Activated CD8-positive, alpha-beta memory T cell treated with anti-CD3 and anti-CD28 coated beads, Interleukin-2, amount 50 U/mL, for 24 hours (primary cell): ENCODE measurements around the gene PDCL3.

Experiments
- DNase-seq: peaks from one replicate; pipeline ENCODE4 v3.0.0-alpha.2; 2020; ENCODE audit errors: extremely low read depth

The PDCL3 gene

DNA sequence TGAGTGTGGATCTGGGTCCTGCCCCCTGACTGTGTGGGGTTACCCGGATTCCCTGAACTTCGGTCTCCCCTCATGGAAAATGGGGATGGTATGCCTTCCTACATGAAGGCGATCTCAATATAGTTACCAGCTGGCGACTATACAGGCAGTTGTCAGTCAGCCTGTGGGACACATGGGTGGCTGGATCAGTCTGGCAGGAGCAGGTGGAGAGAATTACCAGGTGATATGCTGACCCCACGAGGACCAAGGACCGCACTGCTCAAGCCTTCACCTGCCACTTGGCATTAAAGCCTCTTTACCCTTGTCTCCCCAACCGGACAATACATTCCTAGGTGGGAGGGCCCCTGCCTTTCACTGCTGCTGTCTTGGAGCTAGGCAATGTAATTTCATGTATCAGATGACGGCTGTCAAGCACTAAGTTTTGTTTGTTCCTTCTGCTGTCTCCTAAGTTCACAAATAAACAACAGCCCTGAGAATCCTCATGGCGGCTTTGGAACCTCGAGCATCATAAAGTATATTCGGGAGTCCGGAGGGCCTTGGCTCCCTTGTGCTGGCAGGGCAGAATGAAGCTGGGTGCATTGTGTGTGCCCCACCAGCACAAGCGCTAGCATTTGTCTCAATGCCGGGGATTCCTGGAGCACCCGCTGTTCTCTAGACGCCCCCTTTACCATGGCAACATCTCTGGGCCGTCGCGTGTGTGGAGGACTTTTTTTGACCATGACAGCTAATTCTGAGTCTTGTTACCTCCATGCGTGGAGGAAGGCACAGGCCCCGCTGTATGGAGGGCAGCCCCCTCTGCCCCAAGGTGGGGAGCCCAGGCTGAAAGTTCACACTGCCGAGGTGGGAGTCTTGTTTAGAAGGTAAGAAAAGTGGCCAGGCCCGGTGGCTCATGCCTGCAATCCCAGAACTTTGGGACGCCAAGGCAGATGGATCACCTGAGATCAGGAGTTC lies 48.6 kb downstream of the PDCL3 start:
- no peak for DNase-seq

DNA sequence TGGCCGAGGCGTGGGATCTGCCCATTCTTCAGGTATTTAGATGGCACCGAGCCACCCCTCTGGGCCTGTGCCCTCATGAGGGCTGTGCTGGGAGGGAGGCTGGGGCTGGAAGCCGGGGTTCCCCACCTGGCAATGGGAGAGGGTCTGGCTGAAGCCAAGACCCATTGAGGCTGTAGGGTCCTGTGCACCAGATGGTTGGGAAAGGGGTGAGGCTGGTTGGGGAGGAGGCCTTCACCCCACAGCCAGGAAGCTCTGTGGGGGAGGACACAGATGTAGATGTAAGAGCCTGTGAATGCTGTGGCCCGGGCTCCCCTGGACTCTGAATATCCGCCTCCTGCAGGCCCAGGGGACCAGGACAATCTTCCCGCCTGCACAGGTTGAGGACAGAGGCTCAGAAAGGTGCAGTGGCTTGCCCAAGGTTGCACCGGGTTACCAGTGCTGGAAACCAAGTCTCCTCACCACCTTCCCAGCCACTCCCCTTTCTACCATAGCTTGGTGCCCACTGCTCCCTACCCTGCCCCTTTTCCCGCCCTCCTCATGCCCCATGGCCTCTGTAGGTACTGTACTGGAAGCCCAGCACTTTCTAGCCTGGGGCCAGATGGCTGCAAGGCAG lies 49.7 kb downstream of the PDCL3 start:
- DNase-seq, result no peak

GRCh38 chr2:100613719-100614118 lies 50.9 kb downstream of the PDCL3 start:
- DNase-seq, result no peak

DNA sequence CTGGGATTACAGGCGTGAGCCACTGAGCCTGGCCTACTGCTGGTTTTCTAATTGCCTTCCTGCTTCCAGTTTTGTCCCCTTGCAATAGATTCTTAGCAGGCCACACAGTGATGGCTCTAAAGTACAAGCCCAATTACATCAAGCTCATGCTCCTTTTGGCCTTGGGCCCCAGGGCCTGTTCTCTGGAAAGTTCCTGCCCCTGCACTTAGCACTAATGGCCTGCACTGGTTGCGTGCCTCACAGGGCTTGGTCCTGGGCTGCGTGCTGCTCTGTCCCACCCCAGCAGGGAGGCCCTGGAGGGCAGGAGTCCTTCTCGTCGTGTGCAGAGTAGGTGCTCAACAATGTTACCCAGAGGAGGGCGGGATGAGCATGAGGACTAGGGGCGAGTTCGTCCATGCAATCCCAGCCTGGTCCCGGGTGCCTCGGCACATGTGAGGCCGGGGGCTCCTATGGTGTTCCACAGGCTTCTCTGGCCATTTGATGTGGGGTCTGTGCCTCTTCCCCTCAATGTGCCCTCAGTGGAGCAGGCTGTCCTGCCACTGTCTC lies 51.7 kb downstream of the PDCL3 start:
- DNase-seq, result no peak

- DNase-seq, result no peak
Measured at GRCh38 chr2:100615471-100615870, 52.7 kb downstream of the PDCL3 start.

GRCh38 chr2:100615886-100616285 lies 53.1 kb downstream of the PDCL3 start:
- DNase-seq, result no peak

GRCh38 chr2:100616841-100617390 lies 54.1 kb downstream of the PDCL3 start:
- DNase-seq, result no peak

DNA sequence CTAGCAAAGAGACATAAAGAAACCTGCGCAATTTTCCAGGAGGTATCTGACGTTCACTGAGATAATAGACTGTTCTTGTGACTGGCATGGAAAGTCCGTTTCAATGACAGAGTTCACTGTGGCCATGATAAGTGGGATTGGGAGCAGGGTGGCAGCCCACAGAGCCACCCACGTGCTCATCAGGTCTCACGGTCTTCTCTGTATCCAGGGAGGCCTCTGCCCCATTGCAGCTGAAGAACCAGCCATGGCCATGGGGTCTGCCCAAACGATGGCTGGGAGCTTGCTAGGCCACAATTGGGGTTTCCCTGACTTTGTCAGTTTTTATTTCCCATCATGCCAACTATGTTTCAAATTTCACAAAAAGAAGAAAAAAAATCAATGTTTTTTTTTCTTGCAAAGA lies 57.2 kb downstream of the PDCL3 start:
- DNase-seq, result no peak

DNA sequence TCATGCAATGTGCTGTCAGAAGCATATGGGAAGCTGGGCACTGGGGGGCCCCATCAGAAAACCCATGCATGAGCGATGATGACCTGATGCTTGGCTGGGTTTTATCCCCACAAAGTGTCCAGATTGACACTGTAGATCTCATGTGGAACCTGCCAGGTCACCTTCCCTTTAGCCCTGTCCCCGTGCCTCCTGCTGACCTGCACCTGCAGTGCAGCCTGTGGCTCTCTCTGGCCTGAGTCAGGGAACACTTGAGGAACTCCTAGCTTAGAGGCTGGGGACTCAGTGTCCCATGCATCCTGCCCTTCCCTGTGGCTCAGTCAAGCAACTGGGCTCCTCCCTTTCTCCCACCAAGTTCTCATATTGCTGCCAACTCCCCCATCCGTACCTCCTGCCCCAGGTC lies 57.7 kb downstream of the PDCL3 start:
- DNase-seq, result no peak

DNA sequence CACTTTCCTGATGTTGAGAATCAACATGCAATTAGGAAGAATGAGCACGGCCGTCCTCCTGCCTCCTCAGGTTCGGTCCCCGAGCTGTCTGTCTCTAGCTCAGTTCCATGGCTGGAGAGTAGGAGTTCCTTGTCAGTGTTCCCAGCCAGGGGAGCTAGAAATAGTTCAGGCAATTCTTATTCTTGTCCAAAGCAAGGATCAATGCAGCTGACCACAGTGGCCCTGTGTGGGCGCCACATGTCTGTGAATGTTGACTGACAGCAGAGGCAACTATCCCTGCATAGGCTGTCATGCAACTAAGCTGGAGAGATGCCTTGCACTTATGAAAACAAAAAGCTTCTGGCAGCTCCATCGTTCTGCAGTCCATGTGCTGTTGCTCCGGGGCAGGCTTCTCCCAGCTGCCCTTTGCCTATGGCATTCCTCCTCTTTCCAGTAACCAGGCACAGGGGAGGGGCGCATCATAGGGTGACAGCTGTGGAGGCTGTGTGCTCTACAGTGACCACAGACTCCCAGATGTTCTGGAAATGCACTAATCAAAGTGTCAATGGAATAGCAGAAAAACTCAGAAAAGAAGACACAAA lies 58.7 kb downstream of the PDCL3 start:
- no peak for DNase-seq

GRCh38 chr2:100623033-100623715 lies 60.4 kb downstream of the PDCL3 start:
- no peak for DNase-seq

- DNase-seq, result no peak
Measured at GRCh38 chr2:100623930-100624329, 61.1 kb downstream of the PDCL3 start.

GRCh38 chr2:100624536-100624935 lies 61.7 kb downstream of the PDCL3 start:
- no peak for DNase-seq

GRCh38 chr2:100625717-100626116 lies 62.9 kb downstream of the PDCL3 start:
- no peak for DNase-seq
